ENCODE data around the gene SRRM2.

The SRRM2 gene

GRCh38 chr16:2813771-2814221 lies 61.4 kb downstream of the SRRM2 start:
- Histone ChIP-seq H4K20me1 (ENCODE audit: insufficient read depth, low read length, poor library complexity, severe bottlenecking) (no peaks in the 10 kb centered on the region), H3F3A (ENCODE audit: low read depth) (no peaks in the 10 kb centered on the region), H2AFZ (ENCODE audit: low read length) (no peak overlapping the region), H3K9ac (ENCODE audit: low read depth, low read length, poor library complexity, severe bottlenecking) (no peak overlapping the region), H3K36me3 (ENCODE audit: insufficient read depth, low read length) (no peaks in the 10 kb centered on the region), H3K4me3 (ENCODE audit: low read length, poor library complexity, severe bottlenecking) (no peak overlapping the region), H3K79me2 (ENCODE audit: insufficient read depth, low read length) (no peaks in the 10 kb centered on the region), H3K4me2 (ENCODE audit: low read depth, low read length, poor library complexity, severe bottlenecking) (no peak overlapping the region), H3K9me2 (replicated peaks; ENCODE audit: low read depth, low read length) (no peaks in the 10 kb centered on the region), H3K27me3 (ENCODE audit: insufficient read depth, low read length, poor library complexity, severe bottlenecking) (no peaks in the 10 kb centered on the region), H3K9me3 (ENCODE audit: insufficient read depth, low read depth, low read length) (no peaks in the 10 kb centered on the region), H3K4me1 (ENCODE audit: insufficient read depth, low read length, poor library complexity, severe bottlenecking) (no peaks in the 10 kb centered on the region)
- TF ChIP-seq CTCF (conservative IDR thresholded peaks at IDR 0.05; ENCODE audit: low read length) (no peak), EZH2phosphoT487 (IDR thresholded peaks at IDR 0.05; ENCODE audit: borderline replicate concordance) (no peak)

GRCh38 chr16:2814551-2815298 lies 62.3 kb downstream of the SRRM2 start:
- no peak overlapping the region for H3K4me2 ChIP-seq (ENCODE audit: low read depth, low read length, poor library complexity, severe bottlenecking)
- TF ChIP-seq CTCF (conservative IDR thresholded peaks at IDR 0.05; ENCODE audit: low read length) (no peak), EZH2phosphoT487 (IDR thresholded peaks at IDR 0.05; ENCODE audit: borderline replicate concordance) (no peak)
- no peaks in the 10 kb centered on the region for H4K20me1 ChIP-seq (ENCODE audit: insufficient read depth, low read length, poor library complexity, severe bottlenecking)
- no peaks in the 10 kb centered on the region for H3K9me3 ChIP-seq (ENCODE audit: insufficient read depth, low read depth, low read length)
- H3K27me3 ChIP-seq (ENCODE audit: insufficient read depth, low read length, poor library complexity, severe bottlenecking): no peaks in the 10 kb centered on the region
- H3K4me1 ChIP-seq (ENCODE audit: insufficient read depth, low read length, poor library complexity, severe bottlenecking): no peaks in the 10 kb centered on the region
- H3K9me2 ChIP-seq (replicated peaks; ENCODE audit: low read depth, low read length): no peaks in the 10 kb centered on the region
- H3F3A ChIP-seq (ENCODE audit: low read depth): no peaks in the 10 kb centered on the region
- no peak overlapping the region for H2AFZ ChIP-seq (ENCODE audit: low read length)
- no peak overlapping the region for H3K9ac ChIP-seq (ENCODE audit: low read depth, low read length, poor library complexity, severe bottlenecking)
- no peaks in the 10 kb centered on the region for H3K79me2 ChIP-seq (ENCODE audit: insufficient read depth, low read length)
- H3K36me3 ChIP-seq (ENCODE audit: insufficient read depth, low read length): no peaks in the 10 kb centered on the region
- no peak overlapping the region for H3K4me3 ChIP-seq (ENCODE audit: low read length, poor library complexity, severe bottlenecking)

GRCh38 chr16:2815299-2815771 lies 62.9 kb downstream of the SRRM2 start:
- no peaks in the 10 kb centered on the region for H3K9me3 ChIP-seq (ENCODE audit: insufficient read depth, low read depth, low read length)
- TF ChIP-seq CTCF (conservative IDR thresholded peaks at IDR 0.05; ENCODE audit: low read length) (no peak), EZH2phosphoT487 (IDR thresholded peaks at IDR 0.05; ENCODE audit: borderline replicate concordance) (no peak)
- H3F3A ChIP-seq (ENCODE audit: low read depth): no peaks in the 10 kb centered on the region
- no peaks in the 10 kb centered on the region for H3K4me1 ChIP-seq (ENCODE audit: insufficient read depth, low read length, poor library complexity, severe bottlenecking)
- no peaks in the 10 kb centered on the region for H3K79me2 ChIP-seq (ENCODE audit: insufficient read depth, low read length)
- no peak overlapping the region for H3K4me2 ChIP-seq (ENCODE audit: low read depth, low read length, poor library complexity, severe bottlenecking)
- H3K36me3 ChIP-seq (ENCODE audit: insufficient read depth, low read length): no peaks in the 10 kb centered on the region
- H3K9me2 ChIP-seq (replicated peaks; ENCODE audit: low read depth, low read length): no peaks in the 10 kb centered on the region
- no peaks in the 10 kb centered on the region for H3K27me3 ChIP-seq (ENCODE audit: insufficient read depth, low read length, poor library complexity, severe bottlenecking)
- no peak overlapping the region for H2AFZ ChIP-seq (ENCODE audit: low read length)
- no peak overlapping the region for H3K9ac ChIP-seq (ENCODE audit: low read depth, low read length, poor library complexity, severe bottlenecking)
- no peaks in the 10 kb centered on the region for H4K20me1 ChIP-seq (ENCODE audit: insufficient read depth, low read length, poor library complexity, severe bottlenecking)
- no peak overlapping the region for H3K4me3 ChIP-seq (ENCODE audit: low read length, poor library complexity, severe bottlenecking)
